IMR-90 (cell line): ENCODE data around the gene CATSPERE.

Source experiments
- BHLHE40 ChIP-seq: fragments of 150-350 bp; IDR thresholded peaks from 2 replicates; pipeline ENCODE4 v1.6.1; 2016; ENCODE audit warnings: mild to moderate bottlenecking, low read depth, low read length
- POLR2A ChIP-seq: IDR thresholded peaks from 2 replicates; pipeline ENCODE4 v1.6.1; 2012; ENCODE audit warnings: mild to moderate bottlenecking, low read depth, low read length
- RCOR1 ChIP-seq: IDR thresholded peaks from 2 replicates; pipeline ENCODE4 v1.6.1; 2012; ENCODE audit warnings: mild to moderate bottlenecking, low read length, improper control_type of control experiment; ENCODE audit not compliant: insufficient replicate concordance
- TF ChIP-seq, protein P1 (sequence below): conservative IDR thresholded peaks from 2 replicates; pipeline ENCODE4 v1.5.1; 2012; ENCODE audit warnings: mild to moderate bottlenecking, low read depth, low read length, improper control_type of control experiment
- TF ChIP-seq, protein P2 (sequence below): fragments of 150-350 bp; IDR thresholded peaks from 2 replicates; pipeline ENCODE4 v1.6.1; 2016; ENCODE audit warnings: low read depth, mild to moderate bottlenecking, low read length, moderate library complexity, borderline replicate concordance

DNA sequence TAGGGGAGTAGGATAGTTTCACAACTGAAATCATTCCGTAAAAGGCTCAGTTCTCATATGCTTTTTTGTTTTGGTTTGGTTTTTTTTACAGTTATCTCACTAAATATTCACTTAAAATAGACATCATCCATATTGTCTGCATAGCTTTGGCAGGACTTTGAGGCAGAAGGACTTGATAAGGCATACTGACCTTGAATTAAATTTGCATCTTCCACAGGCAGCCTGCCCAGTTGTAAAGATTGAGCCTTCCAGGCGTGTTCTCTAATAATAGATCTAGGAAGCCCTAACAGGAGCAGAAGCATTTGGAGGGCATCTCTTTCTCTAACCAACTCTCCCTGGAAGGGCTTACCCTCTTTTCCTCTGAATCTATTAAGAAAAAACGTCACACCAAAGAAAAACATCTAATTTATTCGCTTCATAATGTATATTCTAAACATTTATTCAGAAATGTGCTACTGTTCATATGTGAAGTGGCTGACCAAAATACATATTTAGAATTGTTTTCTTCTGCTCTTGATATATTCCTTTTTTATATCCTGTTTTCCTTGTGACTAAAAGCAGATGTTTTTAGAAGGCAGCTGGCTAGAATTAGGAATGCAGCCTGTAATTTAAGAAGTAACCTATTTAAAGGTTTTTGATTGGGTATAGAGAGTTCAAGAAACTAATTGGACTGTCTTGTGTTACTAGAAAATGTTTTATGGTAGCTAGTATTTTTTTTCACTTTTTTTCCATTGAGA is 212.0 kb downstream of the CATSPERE start:
- TF ChIP-seq, protein P1, sequence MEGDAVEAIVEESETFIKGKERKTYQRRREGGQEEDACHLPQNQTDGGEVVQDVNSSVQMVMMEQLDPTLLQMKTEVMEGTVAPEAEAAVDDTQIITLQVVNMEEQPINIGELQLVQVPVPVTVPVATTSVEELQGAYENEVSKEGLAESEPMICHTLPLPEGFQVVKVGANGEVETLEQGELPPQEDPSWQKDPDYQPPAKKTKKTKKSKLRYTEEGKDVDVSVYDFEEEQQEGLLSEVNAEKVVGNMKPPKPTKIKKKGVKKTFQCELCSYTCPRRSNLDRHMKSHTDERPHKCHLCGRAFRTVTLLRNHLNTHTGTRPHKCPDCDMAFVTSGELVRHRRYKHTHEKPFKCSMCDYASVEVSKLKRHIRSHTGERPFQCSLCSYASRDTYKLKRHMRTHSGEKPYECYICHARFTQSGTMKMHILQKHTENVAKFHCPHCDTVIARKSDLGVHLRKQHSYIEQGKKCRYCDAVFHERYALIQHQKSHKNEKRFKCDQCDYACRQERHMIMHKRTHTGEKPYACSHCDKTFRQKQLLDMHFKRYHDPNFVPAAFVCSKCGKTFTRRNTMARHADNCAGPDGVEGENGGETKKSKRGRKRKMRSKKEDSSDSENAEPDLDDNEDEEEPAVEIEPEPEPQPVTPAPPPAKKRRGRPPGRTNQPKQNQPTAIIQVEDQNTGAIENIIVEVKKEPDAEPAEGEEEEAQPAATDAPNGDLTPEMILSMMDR, result no peak
- no peak for TF ChIP-seq RCOR1
- TF ChIP-seq BHLHE40, result no peak
- TF ChIP-seq POLR2A, result no peak
- TF ChIP-seq, protein P2, sequence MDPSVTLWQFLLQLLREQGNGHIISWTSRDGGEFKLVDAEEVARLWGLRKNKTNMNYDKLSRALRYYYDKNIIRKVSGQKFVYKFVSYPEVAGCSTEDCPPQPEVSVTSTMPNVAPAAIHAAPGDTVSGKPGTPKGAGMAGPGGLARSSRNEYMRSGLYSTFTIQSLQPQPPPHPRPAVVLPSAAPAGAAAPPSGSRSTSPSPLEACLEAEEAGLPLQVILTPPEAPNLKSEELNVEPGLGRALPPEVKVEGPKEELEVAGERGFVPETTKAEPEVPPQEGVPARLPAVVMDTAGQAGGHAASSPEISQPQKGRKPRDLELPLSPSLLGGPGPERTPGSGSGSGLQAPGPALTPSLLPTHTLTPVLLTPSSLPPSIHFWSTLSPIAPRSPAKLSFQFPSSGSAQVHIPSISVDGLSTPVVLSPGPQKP, result no peak
